Skeletal muscle tissue (tissue), 4 donors: ENCODE results near the gene KIF7. TPM values are rescaled to one million over a fixed set of nuclear protein-coding genes. Genes with fewer than 3 reads are reported as not detected.

Source experiments
- H3K27ac ChIP-seq: one replicate; pipeline ENCODE4 v1.7.0; 2013; ENCODE audit warnings: mild to moderate bottlenecking, low read depth, low read length, inconsistent platforms
- H3K27me3 ChIP-seq, 3 donors: one replicate each; pipeline ENCODE4 v1.7.0; 2013; ENCODE audit warnings: low read length in 3 of 3; ENCODE audit not compliant: control insufficient read depth in 3 of 3, insufficient read depth in 3 of 3
- H3K36me3 ChIP-seq, 3 donors: one replicate each; pipeline ENCODE4 v1.7.0; 2013; ENCODE audit warnings: low read length in 3 of 3; ENCODE audit not compliant: control insufficient read depth in 3 of 3, insufficient read depth in 3 of 3
- H3K4me1 ChIP-seq, 3 donors: one replicate each; pipeline ENCODE4 v1.7.0; 2013; ENCODE audit warnings: low read length in 3 of 3, mild to moderate bottlenecking in 3 of 3; ENCODE audit not compliant: control insufficient read depth in 3 of 3, insufficient read depth in 3 of 3
- H3K4me3 ChIP-seq, 3 donors: one replicate each; pipeline ENCODE4 v1.7.0; 2013; ENCODE audit warnings: low read length in 3 of 3
- H3K9ac ChIP-seq, 3 donors: one replicate each; pipeline ENCODE4 v1.7.0; 2013; ENCODE audit warnings: low read length in 3 of 3, mild to moderate bottlenecking in 3 of 3, moderate library complexity in 2 of 3, low read depth in 1 of 3
- H3K9me3 ChIP-seq, 3 donors: one replicate each; pipeline ENCODE4 v1.7.0; 2013; ENCODE audit warnings: low read length in 3 of 3; ENCODE audit not compliant: control insufficient read depth in 3 of 3
- total RNA-seq: library from RNA; depleted of rRNA; stranded (reverse); fragments of >200 nt; gene quantifications from one replicate; pipeline ENCODE4 v1.2.3, GENCODE V29; 2014
- donor health status: Osteomylitis.

KIF7 gene
- total RNA-seq, 1 donor from 2014 or later: 4.7 TPM

- peaks cover 0 to 3% (median 0%) of the 10 kb centered on the region in 3 donors for H3K27me3 ChIP-seq
- H3K36me3 ChIP-seq: peaks cover 0 to 13% (median 5%) of the 10 kb centered on the region in 3 donors
- H3K4me3 ChIP-seq: no peak overlapping the region
- H3K4me1 ChIP-seq: no peaks in the 10 kb centered on the region
- no peaks in the 10 kb centered on the region for H3K9me3 ChIP-seq
- H3K9ac ChIP-seq: no peak overlapping the region
- no peak overlapping the region for H3K27ac ChIP-seq
These were observed 29.6 kb downstream of the KIF7 start for GRCh38 chr15:89625716-89626115.

- Histone ChIP-seq H3K27ac (no peak overlapping the region), H3K9ac (no peak overlapping the region), H3K27me3 (peaks cover 0 to 3% (median 0%) of the 10 kb centered on the region in 3 donors), H3K36me3 (peaks cover 0 to 2% (median 0%) of the 10 kb centered on the region in 3 donors), H3K4me3 (no peak overlapping the region), H3K4me1 (no peaks in the 10 kb centered on the region), H3K9me3 (no peaks in the 10 kb centered on the region)
These were observed 32.1 kb downstream of the KIF7 start for GRCh38 chr15:89623165-89623564.

GRCh38 chr15:89621547-89621946 is 33.7 kb downstream of the KIF7 start:
- Histone ChIP-seq H3K27ac (no peak overlapping the region), H3K27me3 (peaks cover 0 to 3% (median 0%) of the 10 kb centered on the region in 3 donors), H3K36me3 (no peaks in the 10 kb centered on the region), H3K4me1 (no peaks in the 10 kb centered on the region), H3K4me3 (no peak overlapping the region), H3K9me3 (no peaks in the 10 kb centered on the region), H3K9ac (no peak overlapping the region)

GRCh38 chr15:89616228-89616627 is 39.0 kb downstream of the KIF7 start:
- H3K27ac ChIP-seq: no peak overlapping the region
- H3K4me1 ChIP-seq: no peaks in the 10 kb centered on the region
- H3K9ac ChIP-seq: no peak overlapping the region
- H3K36me3 ChIP-seq: no peaks in the 10 kb centered on the region
- H3K9me3 ChIP-seq: peaks cover 0 to 4% (median 2%) of the 10 kb centered on the region in 3 donors
- H3K27me3 ChIP-seq: no peaks in the 10 kb centered on the region
- no peak overlapping the region for H3K4me3 ChIP-seq

- Histone ChIP-seq H3K9ac (no peak overlapping the region), H3K9me3 (peaks cover 0 to 4% (median 2%) of the 10 kb centered on the region in 3 donors), H3K27me3 (no peaks in the 10 kb centered on the region), H3K4me3 (no peak overlapping the region), H3K4me1 (no peaks in the 10 kb centered on the region), H3K36me3 (no peaks in the 10 kb centered on the region), H3K27ac (no peak overlapping the region)
These were observed 40.1 kb downstream of the KIF7 start for GRCh38 chr15:89615135-89615534.

- Histone ChIP-seq H3K27ac (no peak overlapping the region), H3K9ac (no peak overlapping the region), H3K27me3 (no peaks in the 10 kb centered on the region), H3K4me1 (no peaks in the 10 kb centered on the region), H3K4me3 (no peak overlapping the region), H3K36me3 (no peaks in the 10 kb centered on the region), H3K9me3 (peaks cover 0 to 4% (median 2%) of the 10 kb centered on the region in 3 donors)
These were observed 41.1 kb downstream of the KIF7 start for GRCh38 chr15:89614164-89614563.

- Histone ChIP-seq H3K27ac (no peak overlapping the region), H3K36me3 (no peaks in the 10 kb centered on the region), H3K4me3 (no peak overlapping the region), H3K9ac (no peak overlapping the region), H3K4me1 (no peaks in the 10 kb centered on the region), H3K9me3 (peaks cover 0 to 4% (median 2%) of the 10 kb centered on the region in 3 donors), H3K27me3 (no peaks in the 10 kb centered on the region)
These were observed 42.2 kb downstream of the KIF7 start for GRCh38 chr15:89613031-89613430.

GRCh38 chr15:89611317-89611716 is 44.0 kb downstream of the KIF7 start:
- Histone ChIP-seq H3K9me3 (peaks cover 0 to 4% (median 2%) of the 10 kb centered on the region in 3 donors), H3K27ac (no peak overlapping the region), H3K4me1 (no peaks in the 10 kb centered on the region), H3K9ac (no peak overlapping the region), H3K27me3 (no peaks in the 10 kb centered on the region), H3K4me3 (no peak overlapping the region), H3K36me3 (no peaks in the 10 kb centered on the region)

- Histone ChIP-seq H3K4me3 (no peak overlapping the region), H3K36me3 (no peaks in the 10 kb centered on the region), H3K9ac (no peak overlapping the region), H3K9me3 (no peaks in the 10 kb centered on the region), H3K27ac (no peak overlapping the region), H3K4me1 (no peaks in the 10 kb centered on the region), H3K27me3 (no peaks in the 10 kb centered on the region)
These were observed 56.2 kb downstream of the KIF7 start for GRCh38 chr15:89599021-89599420.

GRCh38 chr15:89593018-89593417 is 62.2 kb downstream of the KIF7 start:
- Histone ChIP-seq H3K4me3 (no peak overlapping the region), H3K9ac (no peak overlapping the region), H3K36me3 (no peaks in the 10 kb centered on the region), H3K4me1 (no peaks in the 10 kb centered on the region), H3K9me3 (no peaks in the 10 kb centered on the region), H3K27me3 (peaks cover 0 to under 1% (median 0%) of the 10 kb centered on the region in 3 donors), H3K27ac (no peak overlapping the region)

GRCh38 chr15:89591834-89592233 is 63.4 kb downstream of the KIF7 start:
- Histone ChIP-seq H3K36me3 (no peaks in the 10 kb centered on the region), H3K4me3 (no peak overlapping the region), H3K9me3 (no peaks in the 10 kb centered on the region), H3K27me3 (peaks cover 0 to 3% (median 0%) of the 10 kb centered on the region in 3 donors), H3K4me1 (no peaks in the 10 kb centered on the region), H3K9ac (no peak overlapping the region), H3K27ac (no peak overlapping the region)
